Endothelial cell of umbilical vein (primary cell): ENCODE results near the gene TPRA1. TPM values are rescaled to one million over a fixed set of nuclear protein-coding genes. Genes with fewer than 3 reads are reported as not detected.

Source experiments
- BruUV-seq: library from RNA; stranded (reverse); fragments of 400-500 nt; replicated peaks from 2 replicates; lab custom pipeline; 2021; lab: Mats Ljungman, UMichigan
- CTCF ChIA-PET: fragments of 300-600, 350-600 bp; sonication (Branson Sonifier 250); formaldehyde crosslinking; loops from one replicate; lab custom pipeline; 2021; ENCODE audit warnings: antibody characterized with exemption, inconsistent platforms; lab: Charles Lee
- POLR2A ChIA-PET: fragments of 300-600, 350-600 bp; sonication (Branson Sonifier 250); formaldehyde crosslinking; loops from one replicate; lab custom pipeline; 2021; ENCODE audit warnings: antibody characterized with exemption, inconsistent platforms; lab: Charles Lee
- DNase-seq: peaks from one replicate; pipeline ENCODE4 v3.0.0-alpha.2; 2011; ENCODE audit warnings: low read depth, low spot score
- FAIRE-seq: peaks from 2 replicates; lab custom pipeline; 2011; peaks lifted over from hg19 to GRCh38; lab: Jason Lieb, UNC
- H2AFZ ChIP-seq: 2 replicates; pipeline ENCODE4 v1.6.0; 2012; ENCODE audit warnings: low read depth, low read length, control low read depth, inconsistent platforms
- H3K27ac ChIP-seq: 2 replicates; pipeline ENCODE4 v1.5.1; 2011; ENCODE audit warnings: low read depth, mild to moderate bottlenecking, control low read depth, low read length, moderate library complexity; ENCODE audit not compliant: insufficient read depth
- H3K27me3 ChIP-seq, 2 experiments: 2 replicates each; pipeline versions ENCODE4 v1.6.0 to v1.6.1; 2011; ENCODE audit warnings: low read length in 2 of 2, mixed read lengths in 1 of 2; ENCODE audit not compliant: control insufficient read depth in 2 of 2, insufficient read depth in 2 of 2
- H3K36me3 ChIP-seq, 2 experiments: 2 replicates in 1 of 2; 3 replicates in 1 of 2; pipeline ENCODE4 v1.5.1; 2011; ENCODE audit warnings: low read length in 2 of 2, mild to moderate bottlenecking in 1 of 2, moderate library complexity in 1 of 2; ENCODE audit not compliant: control insufficient read depth in 2 of 2, insufficient read depth in 2 of 2; ENCODE audit errors: extremely low read depth in 1 of 2
- H3K4me1 ChIP-seq: 3 replicates; pipeline ENCODE4 v1.5.1; 2011; ENCODE audit warnings: mild to moderate bottlenecking, low read length; ENCODE audit not compliant: control insufficient read depth, insufficient read depth; ENCODE audit errors: extremely low read depth
- H3K4me2 ChIP-seq: 2 replicates; pipeline ENCODE4 v1.6.1; 2011; ENCODE audit warnings: low read length, control low read depth, mixed read lengths; ENCODE audit not compliant: insufficient read depth
- H3K4me3 ChIP-seq, 3 experiments: fragments of 200-600 bp in 1 of 3; sonication (generic), shearing (Covaris generic) in 1 of 3; replicated peaks in 1 of 3; 2 replicates each; pipeline ENCODE4 v1.5.1; 2011 to 2016; ENCODE audit warnings: control low read depth in 3 of 3, low read length in 3 of 3, mild to moderate bottlenecking in 2 of 3, inconsistent platforms in 1 of 3, low read depth in 1 of 3, moderate library complexity in 1 of 3; ENCODE audit not compliant: insufficient read depth in 1 of 3
- H3K79me2 ChIP-seq: 2 replicates; pipeline ENCODE4 v1.6.0; 2012; ENCODE audit warnings: low read length, inconsistent platforms; ENCODE audit not compliant: control insufficient read depth, insufficient read depth
- H3K9ac ChIP-seq: replicated peaks from 2 replicates; pipeline ENCODE3; 2011; ENCODE audit warnings: low read length, control low read depth; ENCODE audit not compliant: insufficient read depth; ENCODE audit errors: extremely low read depth
- H3K9me1 ChIP-seq: replicated peaks from 3 replicates; pipeline ENCODE4 v1.6.0; 2011; ENCODE audit warnings: mild to moderate bottlenecking, low read length; ENCODE audit not compliant: control insufficient read depth, insufficient read depth; ENCODE audit errors: extremely low read depth
- H3K9me3 ChIP-seq: replicated peaks from 2 replicates; pipeline ENCODE4 v1.5.1; 2012; ENCODE audit warnings: low read length, inconsistent platforms; ENCODE audit not compliant: control insufficient read depth, insufficient read depth
- H4K20me1 ChIP-seq: replicated peaks from 2 replicates; pipeline ENCODE3; 2011; ENCODE audit warnings: mild to moderate bottlenecking, low read length; ENCODE audit not compliant: control insufficient read depth, insufficient read depth; ENCODE audit errors: extremely low read depth
- EZH2 ChIP-seq: IDR thresholded peaks from 2 replicates; pipeline ENCODE4 v1.6.1; 2012; ENCODE audit warnings: borderline replicate concordance, low read depth, mild to moderate bottlenecking, moderate library complexity, low read length, inconsistent platforms; ENCODE audit not compliant: severe bottlenecking
- FOS ChIP-seq: IDR thresholded peaks from 2 replicates; pipeline ENCODE4 v1.6.1; 2011; ENCODE audit warnings: mild to moderate bottlenecking, low read length, moderate library complexity, borderline replicate concordance; ENCODE audit not compliant: insufficient read depth
- GATA2 ChIP-seq: IDR thresholded peaks from 2 replicates; pipeline ENCODE4 v1.7.0; 2011; ENCODE audit warnings: low read depth, mild to moderate bottlenecking, moderate library complexity, mixed read lengths, low read length; ENCODE audit not compliant: insufficient read length, insufficient read depth
- JUN ChIP-seq: IDR thresholded peaks from 2 replicates; pipeline ENCODE4 v1.6.1; 2011; ENCODE audit warnings: borderline replicate concordance, low read depth; ENCODE audit not compliant: insufficient read length, insufficient read depth
- MYC ChIP-seq: IDR thresholded peaks from one replicate; pipeline ENCODE4 v1.6.1; 2011; ENCODE audit warnings: mild to moderate bottlenecking, low read depth, low read length
- POLR2AphosphoS5 ChIP-seq: IDR thresholded peaks from 2 replicates; pipeline ENCODE4 v1.6.1; 2012; ENCODE audit warnings: low read depth, mild to moderate bottlenecking, control low read depth, low read length, moderate library complexity; ENCODE audit not compliant: insufficient read depth
- dilution Hi-C: fragments of 300-500 bp; cut with MboI; formaldehyde crosslinking; loops from one replicate; pipeline ENCODE4 v1.15.0; 2019; ENCODE audit warnings: low sequenced_read_pairs; ENCODE audit not compliant: extremely low pct_ligation_motif_present
- intact Hi-C: fragments of 100-400 bp; cut with micrococcal nuclease; formaldehyde crosslinking; loops from one replicate; pipeline ENCODE4 v1.10.0; 2022
- polyA plus RNA-seq, 4 experiments: library from polyadenylated mRNA; depleted of rRNA in 3 of 4; stranded (reverse) in 3 of 4; unstranded in 1 of 4; fragments of >200 nt; gene quantifications; 2 replicates each; pipeline versions ENCODE4 v1.2.1 to v1.2.3, GENCODE V29; 2011 to 2012; ENCODE audit warnings: missing spikeins in 1 of 4
- total RNA-seq: library from RNA; stranded (reverse); gene quantifications from 2 replicates; pipeline ENCODE4 v1.2.3, GENCODE V29; 2021
- TF ChIP-seq, protein P1 (sequence below): IDR thresholded peaks from 2 replicates; pipeline ENCODE4 v1.6.1; 2011; ENCODE audit not compliant: insufficient read depth, insufficient read length
- TF ChIP-seq, protein P2 (sequence below), 2 donors: IDR thresholded peaks; 1 replicate in 1 of 2; 2 replicates in 1 of 2; pipeline ENCODE4 v1.5.1; 2011; ENCODE audit warnings: low read length in 2 of 2, mild to moderate bottlenecking in 2 of 2, moderate library complexity in 2 of 2, control low read depth in 1 of 2, inconsistent platforms in 1 of 2, low read depth in 1 of 2; ENCODE audit not compliant: insufficient read depth in 1 of 2; ENCODE audit errors: extremely low read depth in 1 of 2

Gene TPRA1
- total and polyA plus RNA-seq, 2 donors (not counting 3 experiments of a cell fraction or from before 2014, with no cell fraction given) = 34.3 to 58.0 TPM

DNA sequence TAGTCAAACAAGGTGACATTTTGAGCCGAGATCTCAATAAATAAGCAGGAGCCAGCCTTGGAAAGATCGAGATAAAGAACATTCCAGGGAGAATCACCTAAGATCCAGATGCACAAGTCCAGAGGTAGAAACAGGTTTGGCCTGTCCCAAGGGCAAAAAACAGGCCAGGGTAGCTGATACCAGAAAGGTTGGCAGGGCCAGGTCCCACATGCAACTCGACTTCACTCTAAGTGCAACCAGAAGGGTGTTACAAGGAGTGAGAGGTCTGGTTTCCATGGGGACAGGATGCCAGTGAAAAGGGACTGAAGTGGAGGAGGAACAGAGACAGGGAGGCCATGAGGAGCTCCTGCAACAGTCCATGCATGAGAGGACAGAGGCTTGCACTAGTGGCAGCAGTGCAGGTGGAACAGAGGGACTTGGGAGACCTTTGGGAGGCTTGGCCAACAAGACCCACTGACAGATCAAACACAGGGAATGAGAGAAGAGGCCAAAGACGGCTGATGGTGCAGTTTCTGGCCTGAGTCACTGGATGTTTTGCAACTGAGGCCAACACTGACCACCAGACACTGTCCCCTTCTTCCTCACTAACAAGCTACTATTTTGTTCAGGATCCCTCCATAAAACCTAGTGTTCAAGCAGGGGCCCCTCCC is 5.2 kb downstream of the TPRA1 start:
- no peak overlapping the region for H3K4me3 ChIP-seq
- no peaks in the 10 kb centered on the region for H3K9me3 ChIP-seq
- no peak for DNase-seq
- TF ChIP-seq FOS = no peak
- no peak for TF ChIP-seq EZH2
- TF ChIP-seq GATA2 = no peak
- no peak for TF ChIP-seq MYC
- TF ChIP-seq, protein P1, sequence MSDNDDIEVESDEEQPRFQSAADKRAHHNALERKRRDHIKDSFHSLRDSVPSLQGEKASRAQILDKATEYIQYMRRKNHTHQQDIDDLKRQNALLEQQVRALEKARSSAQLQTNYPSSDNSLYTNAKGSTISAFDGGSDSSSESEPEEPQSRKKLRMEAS = no peak
- TF ChIP-seq POLR2AphosphoS5 = no peak
- TF ChIP-seq JUN = no peak
- TF ChIP-seq, protein P2, sequence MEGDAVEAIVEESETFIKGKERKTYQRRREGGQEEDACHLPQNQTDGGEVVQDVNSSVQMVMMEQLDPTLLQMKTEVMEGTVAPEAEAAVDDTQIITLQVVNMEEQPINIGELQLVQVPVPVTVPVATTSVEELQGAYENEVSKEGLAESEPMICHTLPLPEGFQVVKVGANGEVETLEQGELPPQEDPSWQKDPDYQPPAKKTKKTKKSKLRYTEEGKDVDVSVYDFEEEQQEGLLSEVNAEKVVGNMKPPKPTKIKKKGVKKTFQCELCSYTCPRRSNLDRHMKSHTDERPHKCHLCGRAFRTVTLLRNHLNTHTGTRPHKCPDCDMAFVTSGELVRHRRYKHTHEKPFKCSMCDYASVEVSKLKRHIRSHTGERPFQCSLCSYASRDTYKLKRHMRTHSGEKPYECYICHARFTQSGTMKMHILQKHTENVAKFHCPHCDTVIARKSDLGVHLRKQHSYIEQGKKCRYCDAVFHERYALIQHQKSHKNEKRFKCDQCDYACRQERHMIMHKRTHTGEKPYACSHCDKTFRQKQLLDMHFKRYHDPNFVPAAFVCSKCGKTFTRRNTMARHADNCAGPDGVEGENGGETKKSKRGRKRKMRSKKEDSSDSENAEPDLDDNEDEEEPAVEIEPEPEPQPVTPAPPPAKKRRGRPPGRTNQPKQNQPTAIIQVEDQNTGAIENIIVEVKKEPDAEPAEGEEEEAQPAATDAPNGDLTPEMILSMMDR (IDR thresholded peaks at IDR 0.05; ENCODE audit: extremely low read depth in 1 of 2, insufficient read depth in 1 of 2, low read depth in 1 of 2, low read length in 2 of 2) = no peak
- intact Hi-C loops = no loop called here
- peaks cover 55% of the 10 kb centered on the region for H3K79me2 ChIP-seq
- ChIA-PET CTCF (interaction anchor here (9.2 kb wide), 1 partner anchor 10 kb away, joined by 108 read pairs; no protein-coding TSS in a partner anchor), POLR2A (no interaction called here)
- no peak overlapping the region for H3K4me2 ChIP-seq
- no peaks in the 10 kb centered on the region for H3K9me1 ChIP-seq
- BruUV-seq = no TSS peak
- no peaks in the 10 kb centered on the region for H3K27me3 ChIP-seq
- H3K27ac ChIP-seq = no peak overlapping the region
- H4K20me1 ChIP-seq = no peaks in the 10 kb centered on the region
- H3K4me1 ChIP-seq = peaks cover 8% of the 10 kb centered on the region
- H2AFZ ChIP-seq = no peak overlapping the region
- dilution Hi-C loops = no loop called here
- no peaks in the 10 kb centered on the region for H3K36me3 ChIP-seq
- no peak overlapping the region for H3K9ac ChIP-seq
- no peak for FAIRE-seq
